Measurements from ENCODE around the gene VPS25.

DNA sequence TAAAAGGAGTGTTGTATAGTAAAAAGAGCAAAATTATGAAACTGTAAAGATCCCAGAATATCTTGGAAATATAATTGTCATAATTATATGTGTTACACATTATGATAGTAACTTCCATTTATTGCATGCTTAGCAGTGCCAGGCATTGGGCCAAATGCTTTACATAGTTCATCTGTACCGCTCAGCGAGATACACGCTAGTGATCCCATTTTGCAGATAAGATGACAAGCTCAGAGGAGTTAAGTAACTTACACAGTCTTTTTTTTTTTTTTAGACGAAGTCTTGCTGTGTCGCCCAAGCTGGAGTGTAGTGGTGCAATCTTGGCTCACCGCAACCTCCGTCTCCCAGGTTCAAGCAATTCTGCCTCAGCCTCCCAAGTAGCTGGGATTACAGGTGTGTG is 21.6 kb upstream of the VPS25 start:
- TF ChIP-seq CTCF (conservative IDR thresholded peaks at IDR 0.05): no peak
- no peak for TF ChIP-seq ZFX (IDR thresholded peaks at IDR 0.05)
